Type B pancreatic cell (in vitro differentiated cells): Measurements from ENCODE around the gene TBC1D21. TPM values are rescaled to one million over a fixed set of nuclear protein-coding genes. Genes with fewer than 3 reads are reported as not detected.

Source experiments
- DNase-seq: peaks from one replicate; pipeline ENCODE4 v3.0.0; 2021; ENCODE audit warnings: mixed read lengths; ENCODE audit not compliant: unreplicated experiment; ENCODE audit errors: extremely low spot score
- H3K27ac Mint-ChIP-seq: 2 replicates; pipeline ENCODE4 v1.8.0; 2021; ENCODE audit warnings: mild to moderate bottlenecking, mixed read lengths
- H3K27me3 Mint-ChIP-seq: 2 replicates; pipeline ENCODE4 v1.8.0; 2021; ENCODE audit warnings: mixed read lengths
- H3K36me3 Mint-ChIP-seq: 2 replicates; pipeline ENCODE4 v1.8.0; 2021; ENCODE audit warnings: mixed read lengths
- H3K4me1 Mint-ChIP-seq: one replicate; pipeline ENCODE4 v1.8.0; 2021; ENCODE audit warnings: mixed read lengths; ENCODE audit not compliant: unreplicated experiment
- H3K4me3 Mint-ChIP-seq: 2 replicates; pipeline ENCODE4 v1.8.0; 2021; ENCODE audit warnings: mild to moderate bottlenecking, mixed read lengths
- H3K9me3 Mint-ChIP-seq: 2 replicates; pipeline ENCODE4 v1.8.0; 2021; ENCODE audit warnings: mixed read lengths
- CTCF ChIP-seq: fragments of 200-600 bp; sonication (generic); conservative IDR thresholded peaks from 2 replicates; pipeline ENCODE4 v1.5.0; 2021; ENCODE audit warnings: antibody characterized with exemption, mild to moderate bottlenecking
- total RNA-seq: library from RNA; stranded (reverse); gene quantifications from 2 replicates; pipeline ENCODE4 v1.2.1, GENCODE V29; 2021; ENCODE audit warnings: low replicate concordance

The TBC1D21 gene
- total RNA-seq, 1 donor from 2014 or later = not detected

- peaks cover 6% of the 10 kb centered on the region for H3K4me1 Mint-ChIP-seq
- H3K27me3 Mint-ChIP-seq = peaks cover 53% of the 10 kb centered on the region
- no peak for DNase-seq
- H3K36me3 Mint-ChIP-seq = no peaks in the 10 kb centered on the region
- no peak overlapping the region for H3K4me3 Mint-ChIP-seq
- H3K9me3 Mint-ChIP-seq = no peaks in the 10 kb centered on the region
- H3K27ac Mint-ChIP-seq = no peak overlapping the region
- no peak for TF ChIP-seq CTCF
Observed at GRCh38 chr15:73886717-73887345, 13.5 kb downstream of the TBC1D21 start.

DNA sequence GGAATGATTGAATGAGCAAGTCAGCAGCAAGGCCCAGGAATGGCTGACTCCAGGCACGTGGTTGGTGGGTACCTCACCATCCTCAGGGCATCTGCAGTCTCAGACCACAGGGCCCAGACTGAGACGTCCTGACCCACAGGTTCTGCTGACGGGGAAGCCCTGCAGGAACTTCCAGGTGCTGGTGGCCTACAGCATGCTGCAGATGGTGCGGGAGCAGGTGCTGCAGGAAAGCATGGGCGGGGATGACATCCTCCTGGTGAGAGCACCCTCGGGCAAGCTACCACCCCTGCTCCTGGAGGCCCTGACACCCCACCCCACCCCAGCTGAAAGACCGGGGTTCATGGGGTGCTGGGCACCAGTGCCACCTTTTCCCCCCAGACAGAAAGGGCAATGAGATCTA lies 14.1 kb downstream of the TBC1D21 start:
- no peak overlapping the region for H3K27ac Mint-ChIP-seq
- no peak overlapping the region for H3K4me3 Mint-ChIP-seq
- H3K27me3 Mint-ChIP-seq = peaks cover 47% of the 10 kb centered on the region
- no peak for TF ChIP-seq CTCF
- H3K9me3 Mint-ChIP-seq = no peaks in the 10 kb centered on the region
- H3K36me3 Mint-ChIP-seq = no peaks in the 10 kb centered on the region
- DNase-seq = no peak
- H3K4me1 Mint-ChIP-seq = peaks cover 6% of the 10 kb centered on the region

DNA sequence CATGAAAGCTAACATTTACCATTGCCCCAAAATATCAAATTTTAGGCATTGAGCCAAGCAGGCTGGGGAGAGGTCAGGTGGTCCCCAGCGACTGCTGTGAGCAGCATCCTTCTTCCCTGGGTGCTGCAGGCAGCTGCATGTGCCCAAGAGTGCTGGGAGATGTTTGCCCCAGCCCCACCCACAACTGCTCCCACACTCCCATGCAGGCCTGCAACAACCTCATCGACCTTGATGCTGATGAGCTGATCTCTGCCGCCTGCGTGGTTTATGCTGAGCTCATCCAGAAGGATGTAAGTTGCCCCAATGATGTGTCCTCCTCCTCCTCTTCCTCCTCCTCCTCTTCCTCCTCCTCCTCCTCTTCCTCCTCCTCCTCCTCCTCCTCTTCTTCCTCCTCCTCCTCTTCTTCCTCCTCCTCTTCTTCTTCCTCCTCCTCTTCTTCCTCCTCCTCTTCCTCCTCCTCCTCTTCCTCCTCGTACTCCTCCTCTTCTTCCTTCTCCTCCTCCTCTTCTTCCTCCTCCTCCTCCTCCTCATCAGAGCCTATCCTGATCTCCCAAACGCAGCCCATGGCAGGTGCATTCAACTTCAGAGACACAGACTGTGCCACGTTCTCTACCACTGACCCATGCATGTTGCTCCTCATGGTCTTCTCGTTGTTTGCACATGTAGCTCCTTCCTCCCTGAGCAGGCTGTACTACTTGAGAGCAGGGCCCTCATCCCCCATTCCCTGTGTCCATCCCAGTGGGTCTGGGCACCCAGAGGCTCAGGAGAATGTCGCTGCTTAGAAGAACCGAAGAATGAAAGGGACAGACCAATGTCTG lies 15.1 kb downstream of the TBC1D21 start:
- H3K27me3 Mint-ChIP-seq = peaks cover 45% of the 10 kb centered on the region
- no peak for DNase-seq
- H3K27ac Mint-ChIP-seq = no peak overlapping the region
- H3K9me3 Mint-ChIP-seq = no peaks in the 10 kb centered on the region
- no peaks in the 10 kb centered on the region for H3K36me3 Mint-ChIP-seq
- H3K4me1 Mint-ChIP-seq = peaks cover 6% of the 10 kb centered on the region
- TF ChIP-seq CTCF = no peak
- no peak overlapping the region for H3K4me3 Mint-ChIP-seq

DNA sequence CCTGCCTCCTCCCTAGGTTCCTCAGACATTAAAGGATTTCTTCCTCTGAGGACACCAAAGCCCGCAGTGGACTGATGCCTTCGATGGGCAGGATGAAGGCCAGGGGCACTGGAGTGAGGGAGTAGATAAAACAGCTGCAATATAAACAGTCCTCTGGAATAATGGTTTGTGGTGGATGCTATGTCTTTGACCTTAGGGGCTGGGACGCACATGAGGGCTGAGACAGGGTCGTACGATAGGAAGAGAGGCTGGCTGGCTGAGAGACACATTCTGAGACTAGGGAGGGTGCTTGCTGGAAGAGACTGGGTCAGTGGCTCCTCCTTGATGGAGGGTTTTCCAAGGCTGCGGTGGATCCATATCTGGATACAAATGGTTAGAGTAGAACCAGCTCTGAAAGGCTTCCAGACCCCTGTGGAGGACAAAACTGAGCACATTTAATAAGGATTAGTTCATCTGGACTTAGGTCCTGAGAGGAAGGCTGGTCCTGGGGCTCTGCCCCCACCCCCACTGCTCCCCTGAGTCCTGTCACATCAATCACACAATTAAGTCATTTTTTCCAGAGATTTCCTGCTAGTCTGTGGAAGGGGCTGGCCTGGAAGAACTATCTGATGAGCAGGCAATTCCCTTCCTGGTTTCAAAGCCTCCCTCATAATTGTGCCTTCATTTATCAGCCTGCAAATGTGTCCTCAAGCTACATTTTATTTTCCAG lies 15.8 kb downstream of the TBC1D21 start:
- Mint-ChIP-seq H3K9me3 (no peaks in the 10 kb centered on the region), H3K27me3 (peaks cover 40% of the 10 kb centered on the region), H3K4me1 (peaks cover 6% of the 10 kb centered on the region), H3K27ac (no peak overlapping the region), H3K4me3 (no peak overlapping the region), H3K36me3 (no peaks in the 10 kb centered on the region)
- no peak for DNase-seq
- TF ChIP-seq CTCF = no peak

DNA sequence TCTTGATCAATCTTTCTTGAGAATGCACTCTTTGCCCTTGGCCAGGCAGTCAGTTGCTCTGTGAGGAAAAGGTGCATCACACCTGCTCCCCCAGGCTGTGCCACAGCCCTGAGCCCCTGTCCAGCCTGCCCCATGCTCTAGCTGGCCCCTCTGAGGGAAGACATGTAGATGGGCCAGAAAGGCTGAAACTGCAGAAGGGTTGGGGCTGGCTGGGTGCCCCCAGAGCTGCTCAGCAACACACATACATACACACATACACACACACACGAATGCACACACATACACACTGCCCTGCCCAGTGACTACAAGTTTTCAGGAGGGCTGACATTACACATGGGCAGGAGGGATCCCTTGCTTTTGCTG lies 16.4 kb downstream of the TBC1D21 start:
- no peaks in the 10 kb centered on the region for H3K9me3 Mint-ChIP-seq
- no peak overlapping the region for H3K4me3 Mint-ChIP-seq
- H3K27me3 Mint-ChIP-seq = peaks cover 45% of the 10 kb centered on the region
- peaks cover 6% of the 10 kb centered on the region for H3K4me1 Mint-ChIP-seq
- no peak for TF ChIP-seq CTCF
- DNase-seq = no peak
- no peaks in the 10 kb centered on the region for H3K36me3 Mint-ChIP-seq
- no peak overlapping the region for H3K27ac Mint-ChIP-seq
